ENCODE measurements around the gene CEBPG. TPM values are rescaled to one million over a fixed set of nuclear protein-coding genes. Genes with fewer than 3 reads are reported as not detected.

The CEBPG gene
- polyA plus RNA-seq, 1 donor from 2014 or later: 67.5 TPM

DNA sequence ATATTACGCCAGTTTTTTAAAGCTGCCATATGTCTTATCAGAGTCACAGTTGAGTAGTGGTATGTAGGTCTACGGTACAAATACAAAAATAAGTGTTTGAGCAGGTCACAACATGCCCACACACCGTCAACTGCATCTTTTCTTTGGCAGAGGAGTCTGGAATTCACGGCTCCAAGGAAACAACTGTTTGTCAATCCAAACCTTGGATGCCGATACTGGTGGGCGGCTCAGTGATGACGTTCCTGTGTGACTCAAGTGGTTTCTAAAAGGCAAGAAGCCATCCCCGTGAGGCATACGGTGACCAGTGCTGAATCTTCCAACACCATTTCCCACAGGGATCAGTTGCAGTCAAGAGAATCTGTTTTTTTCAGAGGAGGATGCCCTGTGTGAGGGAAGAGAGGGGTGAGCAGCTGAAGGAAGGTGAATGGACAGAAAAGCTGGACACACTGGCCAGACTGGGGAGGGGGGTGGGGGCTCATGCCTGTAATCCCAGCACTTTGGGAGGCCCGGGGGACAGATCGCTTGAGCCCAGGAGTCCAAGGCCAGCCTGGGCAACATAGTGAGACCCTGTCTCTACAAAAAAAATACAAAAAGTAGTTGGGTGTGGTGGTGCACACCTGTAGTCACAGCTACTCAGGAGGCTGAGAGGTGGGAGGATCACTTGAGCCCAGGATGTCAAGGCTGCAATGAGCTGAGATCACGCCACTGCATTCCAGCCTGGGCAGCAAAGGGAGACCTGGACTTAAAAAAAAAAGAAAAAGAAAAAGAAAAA lies 22.8 kb upstream of the CEBPG start:
- no peaks in the 10 kb centered on the region for H3K79me2 ChIP-seq (replicated peaks; ENCODE audit: insufficient read depth, low read length)
- no peak overlapping the region for H2AFZ ChIP-seq (ENCODE audit: low read depth, low read length)
- no peaks in the 10 kb centered on the region for H4K20me1 ChIP-seq (ENCODE audit: insufficient read depth)
- H3K9me3 ChIP-seq (ENCODE audit: low read length): no peaks in the 10 kb centered on the region
- H3K9me2 ChIP-seq (ENCODE audit: insufficient read depth, low read length): no peaks in the 10 kb centered on the region
- no peak overlapping the region for H3K27ac ChIP-seq (ENCODE audit: low read length)
- TF ChIP-seq RAD21 (conservative IDR thresholded peaks at IDR 0.05) (no peak), EZH2 (IDR thresholded peaks at IDR 0.05; ENCODE audit: borderline replicate concordance, insufficient read depth, low read length, poor library complexity, severe bottlenecking) (no peak), TAF1 (IDR thresholded peaks at IDR 0.05; ENCODE audit: low read depth) (no peak), POLR2AphosphoS5 (IDR thresholded peaks at IDR 0.05) (no peak), SMC3 (conservative IDR thresholded peaks at IDR 0.05; ENCODE audit: poor library complexity) (no peak), EP300 (conservative IDR thresholded peaks at IDR 0.05; ENCODE audit: poor library complexity, severe bottlenecking) (no peak), MXI1 (conservative IDR thresholded peaks at IDR 0.05; ENCODE audit: poor library complexity, severe bottlenecking) (no peak)
- TF ChIP-seq, protein P1, sequence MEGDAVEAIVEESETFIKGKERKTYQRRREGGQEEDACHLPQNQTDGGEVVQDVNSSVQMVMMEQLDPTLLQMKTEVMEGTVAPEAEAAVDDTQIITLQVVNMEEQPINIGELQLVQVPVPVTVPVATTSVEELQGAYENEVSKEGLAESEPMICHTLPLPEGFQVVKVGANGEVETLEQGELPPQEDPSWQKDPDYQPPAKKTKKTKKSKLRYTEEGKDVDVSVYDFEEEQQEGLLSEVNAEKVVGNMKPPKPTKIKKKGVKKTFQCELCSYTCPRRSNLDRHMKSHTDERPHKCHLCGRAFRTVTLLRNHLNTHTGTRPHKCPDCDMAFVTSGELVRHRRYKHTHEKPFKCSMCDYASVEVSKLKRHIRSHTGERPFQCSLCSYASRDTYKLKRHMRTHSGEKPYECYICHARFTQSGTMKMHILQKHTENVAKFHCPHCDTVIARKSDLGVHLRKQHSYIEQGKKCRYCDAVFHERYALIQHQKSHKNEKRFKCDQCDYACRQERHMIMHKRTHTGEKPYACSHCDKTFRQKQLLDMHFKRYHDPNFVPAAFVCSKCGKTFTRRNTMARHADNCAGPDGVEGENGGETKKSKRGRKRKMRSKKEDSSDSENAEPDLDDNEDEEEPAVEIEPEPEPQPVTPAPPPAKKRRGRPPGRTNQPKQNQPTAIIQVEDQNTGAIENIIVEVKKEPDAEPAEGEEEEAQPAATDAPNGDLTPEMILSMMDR (IDR thresholded peaks at IDR 0.05; ENCODE audit: poor library complexity, severe bottlenecking): no peak
- TF ChIP-seq, protein P2, sequence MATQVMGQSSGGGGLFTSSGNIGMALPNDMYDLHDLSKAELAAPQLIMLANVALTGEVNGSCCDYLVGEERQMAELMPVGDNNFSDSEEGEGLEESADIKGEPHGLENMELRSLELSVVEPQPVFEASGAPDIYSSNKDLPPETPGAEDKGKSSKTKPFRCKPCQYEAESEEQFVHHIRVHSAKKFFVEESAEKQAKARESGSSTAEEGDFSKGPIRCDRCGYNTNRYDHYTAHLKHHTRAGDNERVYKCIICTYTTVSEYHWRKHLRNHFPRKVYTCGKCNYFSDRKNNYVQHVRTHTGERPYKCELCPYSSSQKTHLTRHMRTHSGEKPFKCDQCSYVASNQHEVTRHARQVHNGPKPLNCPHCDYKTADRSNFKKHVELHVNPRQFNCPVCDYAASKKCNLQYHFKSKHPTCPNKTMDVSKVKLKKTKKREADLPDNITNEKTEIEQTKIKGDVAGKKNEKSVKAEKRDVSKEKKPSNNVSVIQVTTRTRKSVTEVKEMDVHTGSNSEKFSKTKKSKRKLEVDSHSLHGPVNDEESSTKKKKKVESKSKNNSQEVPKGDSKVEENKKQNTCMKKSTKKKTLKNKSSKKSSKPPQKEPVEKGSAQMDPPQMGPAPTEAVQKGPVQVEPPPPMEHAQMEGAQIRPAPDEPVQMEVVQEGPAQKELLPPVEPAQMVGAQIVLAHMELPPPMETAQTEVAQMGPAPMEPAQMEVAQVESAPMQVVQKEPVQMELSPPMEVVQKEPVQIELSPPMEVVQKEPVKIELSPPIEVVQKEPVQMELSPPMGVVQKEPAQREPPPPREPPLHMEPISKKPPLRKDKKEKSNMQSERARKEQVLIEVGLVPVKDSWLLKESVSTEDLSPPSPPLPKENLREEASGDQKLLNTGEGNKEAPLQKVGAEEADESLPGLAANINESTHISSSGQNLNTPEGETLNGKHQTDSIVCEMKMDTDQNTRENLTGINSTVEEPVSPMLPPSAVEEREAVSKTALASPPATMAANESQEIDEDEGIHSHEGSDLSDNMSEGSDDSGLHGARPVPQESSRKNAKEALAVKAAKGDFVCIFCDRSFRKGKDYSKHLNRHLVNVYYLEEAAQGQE (IDR thresholded peaks at IDR 0.05; ENCODE audit: borderline replicate concordance): no peak
- H3K36me3 ChIP-seq (ENCODE audit: insufficient read depth, low read length): no peaks in the 10 kb centered on the region
- H3K4me2 ChIP-seq (ENCODE audit: low read length): no peak overlapping the region
- no peaks in the 10 kb centered on the region for H3K27me3 ChIP-seq (ENCODE audit: insufficient read depth, low read depth, low read length)
- H3K4me3 ChIP-seq (ENCODE audit: low read length): no peak overlapping the region
- H3K9ac ChIP-seq (ENCODE audit: low read length): no peak overlapping the region
- no peaks in the 10 kb centered on the region for H3F3A ChIP-seq (ENCODE audit: insufficient read depth, low read length, poor library complexity, severe bottlenecking)

DNA sequence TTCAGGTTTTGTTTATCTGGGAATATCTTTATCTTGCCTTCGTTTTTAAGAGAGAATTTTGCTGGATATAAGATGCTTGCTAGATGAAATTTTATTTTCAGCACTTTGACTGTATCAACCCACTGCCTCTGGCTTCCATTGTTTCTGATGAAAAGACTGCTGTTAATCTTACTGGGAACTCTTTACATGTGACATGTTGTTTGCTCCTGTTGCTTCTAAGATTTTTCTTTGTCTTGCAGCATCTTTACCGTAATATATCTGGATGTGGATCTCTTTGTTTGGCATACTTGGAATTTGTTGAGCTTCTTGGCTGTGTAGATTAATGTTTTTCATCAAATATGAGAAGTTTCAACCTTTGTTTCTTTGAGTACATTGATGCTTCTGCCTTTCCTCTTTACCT lies 18.0 kb upstream of the CEBPG start:
- H3F3A ChIP-seq (ENCODE audit: insufficient read depth, low read length, poor library complexity, severe bottlenecking): no peaks in the 10 kb centered on the region
- no peak overlapping the region for H2AFZ ChIP-seq (ENCODE audit: low read depth, low read length)
- H3K4me2 ChIP-seq (ENCODE audit: low read length): no peak overlapping the region
- no peaks in the 10 kb centered on the region for H3K79me2 ChIP-seq (replicated peaks; ENCODE audit: insufficient read depth, low read length)
- no peaks in the 10 kb centered on the region for H3K9me3 ChIP-seq (ENCODE audit: low read length)
- no peaks in the 10 kb centered on the region for H3K9me2 ChIP-seq (ENCODE audit: insufficient read depth, low read length)
- no peak overlapping the region for H3K4me3 ChIP-seq (ENCODE audit: low read length)
- TF ChIP-seq RAD21 (conservative IDR thresholded peaks at IDR 0.05): no peak
- TF ChIP-seq, protein P1 (IDR thresholded peaks at IDR 0.05; ENCODE audit: poor library complexity, severe bottlenecking): no peak
- H3K27me3 ChIP-seq (ENCODE audit: insufficient read depth, low read depth, low read length): no peaks in the 10 kb centered on the region
- H3K36me3 ChIP-seq (ENCODE audit: insufficient read depth, low read length): no peaks in the 10 kb centered on the region
- H3K9ac ChIP-seq (ENCODE audit: low read length): no peak overlapping the region
- H4K20me1 ChIP-seq (ENCODE audit: insufficient read depth): no peaks in the 10 kb centered on the region
- no peak overlapping the region for H3K27ac ChIP-seq (ENCODE audit: low read length)
